Right kidney (tissue), 1 donor: ENCODE results near the gene EAF2.
"Not testable (repeated sequence)": the region's sequence is repeated elsewhere in the genome, so short reads cannot be mapped to it uniquely, and the experiment has no call there.

Source experiments
- DNase-seq: peaks from one replicate; pipeline ENCODE4 v3.0.0-alpha.2; 2016

EAF2 gene

GRCh38 chr3:121857778-121858177, 22.8 kb downstream of the EAF2 start:
- not testable (repeated sequence) for DNase-seq

- DNase-seq, result not testable (repeated sequence)
These were observed 28.2 kb downstream of the EAF2 start for GRCh38 chr3:121863247-121863646.

- DNase-seq, result no peak
These were observed 28.8 kb downstream of the EAF2 start for GRCh38 chr3:121863801-121864200.

GRCh38 chr3:121869736-121870135, 34.7 kb downstream of the EAF2 start:
- no peak for DNase-seq

DNA sequence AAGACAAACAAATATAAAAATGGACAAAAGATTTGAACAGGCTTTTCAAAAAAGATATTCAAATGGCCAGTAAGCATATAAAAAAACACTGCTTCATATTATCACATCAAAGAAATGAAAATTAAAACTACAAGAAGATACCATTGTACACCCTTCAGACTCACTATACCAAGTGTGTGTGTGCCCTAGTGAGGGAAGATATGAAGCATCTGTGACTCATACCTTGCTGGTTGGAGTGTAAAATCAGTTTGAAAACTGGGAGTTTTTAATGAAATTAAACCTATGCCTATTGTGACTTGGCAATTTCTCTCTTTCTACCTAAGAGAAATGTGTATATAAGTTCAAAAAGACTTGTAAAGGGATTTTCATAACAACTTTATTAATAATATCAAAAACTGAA, 35.7 kb downstream of the EAF2 start:
- no peak for DNase-seq

DNA sequence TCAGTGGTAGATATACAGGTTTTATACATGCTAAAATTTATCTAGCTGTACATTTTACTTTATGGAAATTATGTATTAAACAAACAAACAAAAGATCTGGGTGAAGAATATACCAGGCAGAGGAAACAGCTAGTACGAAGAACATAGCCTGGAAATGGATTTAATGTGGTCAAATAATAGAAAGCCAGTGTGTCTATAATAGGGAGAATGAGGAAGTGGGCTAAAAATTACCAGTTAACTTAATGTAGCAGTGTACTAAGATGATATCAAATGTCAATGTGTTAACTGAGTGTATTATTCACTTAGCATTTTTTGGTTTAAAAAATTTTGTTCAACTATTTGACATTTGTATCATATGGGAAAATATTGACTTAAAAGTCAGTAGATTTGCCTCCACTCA, 36.4 kb downstream of the EAF2 start:
- no peak for DNase-seq

DNA sequence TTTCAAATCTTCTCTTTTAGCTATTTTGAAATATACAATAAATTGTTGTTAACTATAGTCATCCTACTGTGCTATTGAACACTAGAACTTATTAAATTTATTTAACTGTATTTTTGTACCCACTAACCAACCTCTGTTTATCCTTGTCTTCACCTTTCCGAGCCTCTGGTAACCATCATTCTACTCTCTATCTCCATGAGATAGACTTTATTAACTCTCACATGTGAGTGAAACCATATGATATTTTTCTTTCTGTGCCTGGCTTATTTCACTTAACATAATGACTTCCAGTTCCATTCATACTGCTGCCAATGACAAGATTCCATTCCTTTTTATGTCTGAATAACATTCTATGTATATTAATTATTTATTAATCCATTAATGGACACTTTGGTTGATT, 43.4 kb downstream of the EAF2 start:
- DNase-seq, result no peak

DNA sequence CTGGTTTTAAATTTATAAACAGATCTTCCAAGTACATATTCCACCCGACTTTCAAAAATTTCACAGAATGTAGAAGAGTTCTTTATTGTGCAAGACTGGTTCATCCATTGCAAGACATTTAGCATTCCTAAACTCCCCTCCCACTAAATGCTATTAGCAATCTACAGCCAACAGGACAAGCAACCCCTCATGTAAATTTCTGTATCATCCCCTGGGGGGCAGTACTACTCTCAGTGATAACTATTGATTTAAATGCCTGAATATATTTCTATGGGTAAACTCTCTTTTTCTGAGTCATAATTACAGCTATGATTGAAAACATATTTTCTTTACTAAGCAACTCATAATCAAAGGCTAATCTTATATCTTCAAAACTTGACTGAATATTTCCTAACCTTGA, 48.5 kb downstream of the EAF2 start:
- no peak for DNase-seq

DNA sequence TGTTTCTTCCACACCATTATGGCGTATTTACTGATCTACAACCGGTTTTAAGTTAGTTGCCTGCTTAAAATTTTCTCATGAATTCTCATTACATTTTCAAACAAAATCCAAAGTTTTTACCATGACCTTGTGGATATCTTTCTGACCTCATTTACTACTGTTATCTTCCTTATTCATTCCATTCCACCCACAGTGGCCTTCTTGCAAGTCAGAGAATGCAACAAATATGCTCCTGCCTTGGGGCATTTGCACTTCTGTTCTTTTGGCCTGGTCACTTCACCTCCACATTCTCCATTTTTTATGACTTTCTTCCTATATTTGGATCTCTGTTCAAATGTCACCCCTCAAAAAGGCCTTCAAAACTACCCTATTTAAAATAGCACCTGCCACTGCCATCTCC, 50.4 kb downstream of the EAF2 start:
- no peak for DNase-seq

DNA sequence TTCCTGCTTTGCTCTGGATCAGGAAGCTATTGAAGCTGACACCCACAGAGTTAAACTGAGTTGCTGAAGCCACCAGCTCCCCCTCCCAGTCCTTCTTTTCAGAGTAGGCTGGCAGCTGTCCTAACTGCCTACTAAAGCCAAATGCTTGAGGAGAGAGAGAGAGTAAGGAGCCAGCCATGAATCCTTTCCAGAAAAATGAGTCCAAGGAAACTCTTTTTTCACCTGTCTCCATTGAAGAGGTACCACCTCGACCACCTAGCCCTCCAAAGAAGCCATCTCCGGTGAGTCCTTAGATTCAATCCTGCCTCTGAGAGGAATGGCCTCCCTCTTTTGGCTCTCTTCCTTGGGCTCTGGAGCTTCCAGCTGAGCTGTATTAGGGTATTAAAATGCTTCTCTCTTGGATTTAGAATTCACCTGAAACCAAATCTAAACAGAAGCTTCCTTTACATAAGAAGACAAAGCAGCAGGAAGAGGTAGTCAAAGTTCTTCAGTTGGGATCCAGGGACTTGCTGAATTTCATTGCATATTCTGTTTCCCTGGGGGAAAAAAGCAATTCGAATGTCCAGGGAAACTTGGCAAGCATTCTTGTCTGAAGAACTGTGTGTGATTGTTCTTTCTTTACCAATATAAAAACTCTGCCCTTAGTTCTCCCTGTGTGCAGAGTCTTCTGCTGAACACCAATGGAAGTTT, 59.4 kb downstream of the EAF2 start, which contains the start of gene SLC15A2:
TSS of gene SLC15A2 (plus strand) at position 101 of the 690 bp plus-strand sequence. CDS start at position 177, 76 bp downstream.
- DNase-seq, result no peak

DNA sequence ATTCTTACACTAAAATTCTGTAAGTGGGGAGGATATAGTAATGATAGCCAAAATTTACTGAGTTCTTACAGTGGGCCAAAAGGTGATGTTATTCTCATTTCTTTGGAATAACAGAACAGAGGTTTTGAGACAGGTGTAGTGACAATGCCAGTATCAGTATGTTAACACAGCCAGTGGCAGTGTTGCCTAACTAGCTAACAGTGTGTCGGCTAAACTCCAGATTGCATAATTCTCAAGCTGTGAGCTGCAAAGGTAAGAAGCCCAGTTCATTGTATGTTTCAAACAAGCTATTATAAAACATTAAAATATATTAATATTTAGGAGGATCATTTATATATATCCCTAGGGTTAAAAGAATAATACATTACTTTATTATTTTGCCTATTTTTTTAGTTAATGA, 60.1 kb downstream of the EAF2 start:
- no peak for DNase-seq

DNA sequence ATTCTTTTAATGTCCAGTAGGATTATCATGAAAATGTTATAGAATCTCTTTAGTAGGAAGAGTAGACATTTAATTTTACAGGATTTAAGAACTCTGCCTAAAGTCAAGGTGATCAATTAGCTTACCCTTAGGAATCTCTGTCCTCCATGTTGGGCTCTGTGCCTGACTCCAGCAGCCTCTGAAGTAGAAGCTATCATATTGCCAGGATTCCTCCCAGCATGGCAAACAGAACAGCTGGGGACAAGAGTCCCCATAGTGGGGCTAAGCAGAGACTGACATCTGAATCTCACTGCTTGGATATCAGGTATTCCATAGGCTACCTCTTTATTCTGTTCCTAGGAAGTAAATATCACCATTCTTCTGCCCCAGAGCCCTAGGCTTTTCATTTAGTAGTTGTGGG, 60.7 kb downstream of the EAF2 start:
- DNase-seq, result no peak

- DNase-seq, result no peak
These were observed 61.8 kb downstream of the EAF2 start for GRCh38 chr3:121896823-121897222.

DNA sequence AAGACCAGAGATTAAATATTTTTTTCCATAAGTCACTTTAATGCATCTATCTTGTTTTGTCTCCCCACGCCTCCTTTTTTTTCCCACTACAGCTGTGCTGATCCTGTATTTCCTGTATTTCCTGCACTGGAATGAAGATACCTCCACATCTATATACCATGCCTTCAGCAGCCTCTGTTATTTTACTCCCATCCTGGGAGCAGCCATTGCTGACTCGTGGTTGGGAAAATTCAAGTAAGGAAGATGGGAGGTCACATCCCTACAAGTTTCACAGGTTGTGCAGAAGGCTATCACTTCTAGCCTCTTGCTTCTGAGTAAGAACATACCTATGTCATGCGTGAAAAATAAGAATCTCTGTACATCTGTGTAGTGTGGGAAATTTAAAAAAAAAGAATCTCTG, 62.3 kb downstream of the EAF2 start:
- no peak for DNase-seq

DNA sequence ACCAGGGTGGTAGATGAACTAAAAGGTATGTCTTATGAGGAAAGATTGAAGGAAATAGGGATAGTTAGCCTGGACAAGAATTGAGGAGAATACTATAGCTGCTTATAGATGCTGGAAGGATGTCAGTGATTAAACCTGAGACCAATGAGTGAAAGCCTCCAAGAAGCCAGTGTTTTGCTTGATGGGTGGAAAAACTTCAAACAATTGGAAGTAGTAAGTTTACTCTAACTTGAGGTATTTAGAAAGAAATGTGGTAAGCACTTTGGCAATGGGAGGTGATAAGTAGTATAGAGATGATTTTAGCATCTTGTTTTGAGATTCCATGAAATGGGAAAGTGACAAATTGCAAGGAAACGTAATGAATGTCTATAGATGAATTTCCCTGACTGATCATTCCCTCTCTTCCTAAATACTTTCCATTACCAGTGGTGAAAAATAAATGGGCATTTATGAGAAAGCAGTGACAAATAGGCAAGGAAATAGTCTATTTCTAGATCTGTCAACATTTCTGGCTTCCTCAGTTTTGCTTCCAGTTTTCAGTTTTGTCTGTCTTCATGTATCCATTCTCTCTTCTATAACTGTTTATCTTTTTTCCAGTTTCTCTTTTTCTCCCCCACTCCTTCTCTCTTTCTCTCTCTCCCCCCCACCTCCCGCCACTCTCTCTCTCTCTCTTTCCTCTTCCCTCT, 78.4 kb downstream of the EAF2 start:
- DNase-seq, result no peak

- no peak for DNase-seq
These were observed 79.3 kb downstream of the EAF2 start for GRCh38 chr3:121914081-121914998.

GRCh38 chr3:121916189-121916588, 81.2 kb downstream of the EAF2 start:
- DNase-seq, result no peak

GRCh38 chr3:121918779-121919483, 83.9 kb downstream of the EAF2 start:
- DNase-seq, result no peak

- no peak for DNase-seq
These were observed 89.7 kb downstream of the EAF2 start for GRCh38 chr3:121924734-121925133.

DNA sequence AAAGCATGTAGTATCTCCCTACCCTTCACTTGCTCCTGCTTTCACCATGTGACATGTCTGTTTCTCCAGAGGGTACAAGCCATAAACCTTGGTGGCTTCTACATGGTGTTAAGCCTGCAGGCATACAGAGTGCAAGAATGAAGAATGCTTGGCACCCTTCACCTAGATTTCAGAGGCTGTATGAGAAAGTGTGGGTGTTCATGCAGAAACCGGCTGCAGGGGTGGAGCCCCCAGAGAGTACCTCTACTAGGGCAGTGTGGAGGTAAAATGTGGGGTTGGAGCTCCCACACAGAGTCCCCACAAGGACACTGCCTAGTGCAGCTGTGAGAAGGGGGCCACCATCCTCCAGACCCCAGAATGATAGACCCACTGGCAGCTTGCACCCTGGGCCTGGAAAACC, 91.4 kb downstream of the EAF2 start:
- DNase-seq, result no peak
